Activated CD4-positive, alpha-beta T cell treated with anti-CD3 and anti-CD28 coated beads, Interleukin-2, amount 50 U/mL, for 48 hours (primary cell): Measurements from ENCODE around the gene FZD4.
"Not testable (repeated sequence)": the region's sequence is repeated elsewhere in the genome, so short reads cannot be mapped to it uniquely, and the experiment has no call there.

ENCODE experiments used
- DNase-seq, 2 experiments: peaks; one replicate each; pipeline ENCODE4 v3.0.0-alpha.2; 2020

Gene FZD4

GRCh38 chr11:86955361-86956120 is at the start of gene FZD4:
Gene FZD4, minus strand, starts transcription at chr11:86955395. Its CDS starts 310 bp downstream, at chr11:86955085.
- peak; percentile 61 to 72 for DNase-seq

DNA sequence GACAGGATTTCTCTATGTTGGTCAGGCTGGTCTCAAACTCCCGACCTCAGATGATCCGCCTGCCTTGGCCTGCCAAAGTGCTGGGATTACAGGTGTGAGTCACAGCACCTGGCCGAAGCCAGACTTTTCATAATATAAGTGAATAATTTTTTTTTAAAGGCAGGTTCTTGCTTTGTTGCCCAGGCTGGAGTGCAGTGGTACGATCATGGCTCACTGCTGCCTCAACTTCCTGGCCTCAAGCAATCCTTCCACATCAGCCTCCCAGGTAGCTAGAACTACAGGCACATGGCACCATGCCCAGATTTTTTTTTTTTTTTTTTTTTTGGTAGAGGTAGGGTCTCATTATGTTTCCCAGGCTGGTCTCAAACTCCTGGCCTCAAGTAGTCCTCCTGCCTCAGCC is 49.1 kb upstream of the FZD4 start:
- not testable (repeated sequence) for DNase-seq

DNA sequence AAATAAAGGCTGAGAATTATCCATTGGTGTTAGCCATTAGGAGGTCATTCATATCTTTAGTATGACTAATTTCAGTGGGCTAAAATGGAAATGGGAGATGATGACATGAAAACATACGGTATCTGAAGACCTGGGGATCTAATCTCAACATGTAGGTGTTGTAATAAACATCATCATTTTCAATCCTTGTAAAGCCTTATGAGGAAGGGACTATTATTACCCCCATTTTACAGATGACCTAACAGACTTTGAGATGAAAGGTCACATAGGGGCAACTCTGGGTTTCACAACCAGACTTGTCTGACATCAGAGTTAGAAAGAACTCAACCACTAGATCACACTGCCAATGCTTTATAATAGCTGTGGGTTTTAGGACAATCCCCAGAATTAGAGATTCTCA is 47.7 kb upstream of the FZD4 start:
- DNase-seq: no peak

- no peak for DNase-seq
These were observed 44.9 kb upstream of the FZD4 start for GRCh38 chr11:86999859-87000753.

DNA sequence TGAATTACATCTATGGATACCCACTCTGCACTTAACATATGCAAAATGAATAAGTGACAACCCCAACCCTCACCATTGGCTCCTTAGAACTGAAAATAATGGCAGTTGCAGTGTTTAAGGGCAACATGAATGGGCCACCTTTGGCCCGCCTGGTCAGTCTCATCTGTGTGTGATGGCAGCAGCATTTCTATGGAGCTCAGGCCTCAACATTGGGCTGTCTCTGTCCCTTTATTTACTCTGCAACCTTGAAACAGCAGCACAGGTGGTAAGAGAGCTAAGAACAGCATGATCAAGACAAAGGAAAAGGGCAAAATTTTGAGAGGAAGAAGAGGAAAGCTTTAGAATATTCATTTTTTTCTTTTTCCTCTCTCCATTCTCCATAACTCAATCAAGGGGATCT is 44.2 kb upstream of the FZD4 start:
- no peak for DNase-seq

GRCh38 chr11:86996953-86997570 is 41.9 kb upstream of the FZD4 start:
- no peak for DNase-seq

DNA sequence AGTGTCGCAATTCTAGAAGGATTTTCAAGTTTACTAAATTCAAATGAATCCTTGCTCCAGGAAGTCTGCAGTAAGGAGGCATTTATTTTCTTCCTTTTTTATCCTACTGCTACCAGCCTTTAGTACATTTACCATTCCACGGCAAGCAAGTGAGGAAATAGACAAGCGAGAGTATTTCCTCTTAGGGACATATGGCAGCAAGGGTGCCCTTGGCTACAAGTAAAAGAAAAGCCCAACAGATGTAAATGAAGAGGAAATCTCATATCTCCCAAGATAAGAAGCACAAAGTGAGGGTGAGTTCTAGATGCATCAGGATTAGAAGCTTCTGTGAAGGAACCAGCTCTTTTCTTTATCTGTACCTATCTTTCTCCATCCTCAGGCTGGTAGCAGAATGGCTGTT is 37.8 kb upstream of the FZD4 start:
- DNase-seq: no peak

GRCh38 chr11:86992340-86992739 is 37.1 kb upstream of the FZD4 start:
- DNase-seq: not testable (repeated sequence)

- no peak for DNase-seq
These were observed 36.1 kb upstream of the FZD4 start for GRCh38 chr11:86991341-86991740.

DNA sequence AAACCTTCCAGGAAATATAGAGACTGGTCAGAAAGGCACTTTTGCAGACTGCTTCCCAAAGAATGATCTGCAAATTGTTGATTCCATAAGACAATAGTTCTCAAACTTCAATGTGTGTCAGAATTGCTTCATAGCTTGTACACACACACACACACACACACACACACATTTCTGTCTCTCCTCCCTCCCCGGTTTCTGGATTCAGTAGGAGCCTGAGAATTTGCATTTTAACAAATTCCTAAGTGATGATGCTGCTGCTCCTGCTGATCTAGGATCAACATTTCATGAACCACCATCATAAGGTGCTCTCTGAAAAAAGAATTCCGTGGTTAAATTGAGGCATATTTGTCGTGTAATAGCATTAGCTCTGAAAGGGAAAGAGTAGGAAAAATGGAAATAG is 35.3 kb upstream of the FZD4 start:
- DNase-seq: no peak

GRCh38 chr11:86990031-86990430 is 34.8 kb upstream of the FZD4 start:
- DNase-seq: no peak

- no peak for DNase-seq
These were observed 33.2 kb upstream of the FZD4 start for GRCh38 chr11:86988351-86988881.

DNA sequence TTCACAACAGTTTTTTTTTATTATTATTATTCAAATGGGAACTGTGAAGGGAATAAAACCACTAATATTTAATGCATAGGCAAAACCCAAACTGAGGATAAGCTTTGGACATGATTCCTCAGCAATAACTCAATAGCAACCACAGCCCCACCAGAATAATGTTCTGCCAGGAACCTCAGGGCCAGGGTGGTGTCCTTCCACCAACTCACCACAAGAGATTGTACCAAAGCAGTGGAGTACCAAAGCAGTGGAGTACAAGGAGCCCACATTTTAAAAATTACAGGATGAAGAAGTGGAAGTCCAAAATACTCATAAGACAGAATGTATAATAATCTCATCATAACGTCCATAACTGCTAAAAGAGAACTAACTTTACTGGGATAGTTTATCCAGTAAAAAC is 32.5 kb upstream of the FZD4 start:
- no peak for DNase-seq

DNA sequence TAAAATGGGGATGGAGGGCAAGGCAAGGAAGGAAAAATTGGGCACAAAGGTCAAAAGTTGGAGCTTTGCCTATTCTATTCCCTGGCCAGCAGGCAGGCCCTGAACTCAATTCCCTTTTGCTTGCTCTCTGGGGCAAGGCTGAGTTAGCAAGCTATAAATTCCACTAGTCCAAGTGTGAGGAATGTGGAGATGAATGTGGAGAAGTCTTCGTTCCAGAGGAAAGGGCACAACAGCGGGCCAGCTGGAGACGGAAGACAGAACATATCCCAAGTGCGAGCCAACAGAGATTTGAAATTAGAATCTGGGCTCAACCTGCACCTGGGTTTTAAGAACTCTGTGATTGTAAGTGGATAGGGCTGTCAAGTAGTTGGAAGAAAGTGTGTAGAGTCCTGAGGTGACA is 29.5 kb upstream of the FZD4 start:
- DNase-seq: no peak

GRCh38 chr11:86983021-86983488 is 27.9 kb upstream of the FZD4 start:
- no peak for DNase-seq

- DNase-seq: no peak
These were observed 26.8 kb upstream of the FZD4 start for GRCh38 chr11:86981777-86982540.

DNA sequence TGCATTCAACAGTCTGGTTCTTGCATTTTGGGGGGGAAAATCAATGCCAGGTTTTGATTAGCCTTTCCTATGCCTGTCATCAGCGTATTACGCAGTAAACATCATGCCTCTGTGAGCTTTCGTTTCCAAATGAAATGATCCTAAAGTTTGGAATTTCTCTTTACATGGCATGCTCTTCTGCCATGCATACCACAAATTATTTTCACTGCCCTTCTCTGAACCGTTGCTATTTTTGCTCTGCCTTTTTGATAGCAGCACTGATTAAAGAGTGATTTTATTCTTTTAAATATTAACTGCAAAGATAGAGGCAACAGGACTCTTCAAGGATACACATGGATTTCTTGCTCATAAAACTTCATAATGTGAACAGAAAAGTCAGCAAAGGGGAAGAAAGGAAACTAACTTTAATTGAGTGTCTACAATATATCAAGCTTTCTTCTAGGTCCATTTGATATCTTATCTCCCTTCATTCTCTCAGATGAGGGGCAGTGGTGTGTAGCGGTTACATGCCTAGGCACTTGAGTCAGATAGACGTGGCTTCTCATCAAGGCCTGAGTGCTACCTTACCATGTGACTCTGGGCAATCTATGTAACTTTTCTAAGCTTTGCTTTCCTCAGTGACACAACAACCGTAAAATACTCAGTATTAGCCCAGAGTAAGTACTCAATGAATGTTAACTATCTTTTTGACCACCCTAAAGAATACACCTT is 25.0 kb upstream of the FZD4 start:
- DNase-seq: no peak

DNA sequence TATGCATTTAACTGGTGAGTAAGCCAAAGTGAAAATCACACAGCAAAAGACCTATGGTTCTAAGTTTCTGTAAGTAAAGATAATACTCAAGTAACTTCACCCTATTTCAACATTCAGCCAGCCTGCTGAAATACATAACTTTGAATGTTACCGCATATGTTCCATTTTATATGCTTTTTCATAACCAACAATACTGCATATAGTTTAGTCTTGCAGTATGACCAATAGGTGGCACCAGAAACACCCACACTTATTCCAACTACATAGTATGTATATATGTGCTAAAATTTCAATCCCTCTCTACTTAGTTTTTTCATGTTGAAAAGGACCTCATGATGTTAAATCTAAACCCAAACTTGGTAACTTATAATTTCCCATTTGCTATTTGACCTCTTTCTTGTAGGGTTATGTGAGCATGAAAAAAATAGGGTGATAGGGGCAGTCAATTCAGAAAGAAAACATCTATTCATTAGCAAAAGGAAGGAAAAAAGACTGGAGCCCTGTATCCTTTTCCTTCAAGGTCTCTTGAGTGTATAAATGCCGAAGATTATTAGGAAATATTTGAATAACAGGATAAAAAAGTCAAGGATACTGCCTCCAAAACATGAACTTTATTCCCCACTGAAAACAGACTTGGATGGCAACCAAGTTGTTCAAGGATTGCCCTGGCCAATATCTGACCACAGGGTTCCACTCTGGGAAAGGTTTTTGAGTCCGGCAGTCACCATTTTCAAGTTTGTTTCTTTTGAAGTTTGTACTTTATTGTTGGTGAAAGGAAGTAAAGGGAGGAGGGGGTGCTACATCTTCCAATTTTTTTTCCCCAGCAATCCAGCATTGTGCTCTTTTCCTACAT is 23.8 kb upstream of the FZD4 start:
- no peak for DNase-seq

DNA sequence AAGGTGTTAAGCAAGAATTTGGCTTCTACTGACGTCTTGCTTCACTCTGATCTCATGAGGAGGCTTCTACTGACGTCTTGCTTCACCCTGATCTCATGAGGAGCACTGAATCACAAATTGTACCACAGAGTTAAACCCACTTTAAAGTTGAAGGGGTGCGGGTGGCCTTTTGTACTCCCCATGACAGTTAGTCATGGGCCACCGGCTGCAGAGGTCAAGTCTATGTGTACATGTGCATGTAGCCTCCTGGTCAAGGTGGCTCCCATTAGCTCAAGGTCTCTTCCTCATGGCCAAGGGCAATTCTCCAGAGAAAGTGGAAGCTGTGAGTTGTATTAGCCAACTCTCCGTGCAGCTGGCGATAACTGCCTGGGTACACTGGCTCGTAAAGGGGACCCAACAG is 23.1 kb upstream of the FZD4 start:
- DNase-seq: no peak

DNA sequence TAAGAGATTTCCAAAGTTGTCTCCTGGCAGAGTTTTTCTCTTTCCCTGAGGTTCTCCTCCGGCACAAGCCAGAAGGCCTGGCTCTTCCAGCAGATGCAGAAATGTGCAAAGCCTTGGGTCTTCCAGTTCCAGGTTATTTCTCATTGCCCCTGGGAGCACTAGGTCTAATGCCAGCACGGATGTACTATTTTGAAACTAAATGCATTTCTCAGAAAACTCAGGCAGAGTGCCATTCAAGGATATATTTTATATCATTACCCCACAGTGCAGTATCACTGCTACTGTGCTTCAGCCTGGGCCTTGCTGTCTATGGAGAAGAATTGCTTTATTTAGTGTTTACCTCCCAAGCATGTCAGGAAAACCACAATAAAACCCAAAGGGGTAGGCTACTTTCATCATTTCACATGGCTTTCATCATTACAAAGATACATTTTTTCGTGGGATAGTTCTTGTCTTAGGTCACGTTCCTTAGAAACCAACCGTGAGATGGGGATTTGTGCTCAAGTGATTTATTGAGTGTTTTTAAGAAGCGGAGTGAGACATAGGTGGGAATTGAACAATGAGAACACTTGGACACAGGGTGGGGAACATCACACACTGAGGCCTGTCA is 22.4 kb upstream of the FZD4 start:
- no peak for DNase-seq
